DOHH2 (cell line): ENCODE measurements around the gene DNAH6.

Experiments used
- H3F3A ChIP-seq: fragments of 200-600 bp; sonication (generic), shearing (Covaris generic); 2 replicates; pipeline ENCODE4 v1.6.0; 2016; ENCODE audit warnings: antibody characterized with exemption, mild to moderate bottlenecking; ENCODE audit not compliant: control insufficient read depth, insufficient read depth
- H3K27ac ChIP-seq: fragments of 200-600 bp; sonication (generic); 2 replicates; pipeline ENCODE4 v1.5.1; 2014; ENCODE audit warnings: low read depth, mild to moderate bottlenecking, low read length, moderate library complexity
- H3K27me3 ChIP-seq: fragments of 200-600 bp; sonication (generic); 2 replicates; pipeline ENCODE4 v1.6.1; 2014; ENCODE audit warnings: mild to moderate bottlenecking, low read length, mixed read lengths; ENCODE audit not compliant: control insufficient read depth
- H3K36me3 ChIP-seq: fragments of 200-600 bp; sonication (generic); 2 replicates; pipeline ENCODE4 v1.6.1; 2014; ENCODE audit warnings: mild to moderate bottlenecking, low read length, moderate library complexity, mixed read lengths; ENCODE audit not compliant: control insufficient read depth
- H3K4me1 ChIP-seq: fragments of 200-600 bp; sonication (generic); 2 replicates; pipeline ENCODE4 v1.6.1; 2014; ENCODE audit warnings: mild to moderate bottlenecking, low read length, mixed read lengths; ENCODE audit not compliant: control insufficient read depth
- H3K4me2 ChIP-seq: fragments of 200-600 bp; sonication (generic); 2 replicates; pipeline ENCODE4 v1.6.0; 2014; ENCODE audit warnings: mild to moderate bottlenecking, low read length, moderate library complexity
- H3K4me3 ChIP-seq: fragments of 200-600 bp; sonication (generic); 2 replicates; pipeline ENCODE4 v1.5.1; 2014; ENCODE audit warnings: mild to moderate bottlenecking, low read length, mixed read lengths
- H3K79me2 ChIP-seq: fragments of 200-600 bp; sonication (generic); 2 replicates; pipeline ENCODE4 v1.6.1; 2014; ENCODE audit warnings: mild to moderate bottlenecking, low read length, mixed read lengths; ENCODE audit not compliant: control insufficient read depth
- H3K9me2 ChIP-seq: fragments of 200-600 bp; sonication (generic); replicated peaks from 2 replicates; pipeline ENCODE4 v1.6.1; 2014; ENCODE audit warnings: mild to moderate bottlenecking, low read length, mixed read lengths; ENCODE audit not compliant: control insufficient read depth
- H3K9me3 ChIP-seq: fragments of 200-600 bp; sonication (generic); 2 replicates; pipeline ENCODE4 v1.6.1; 2014; ENCODE audit warnings: antibody characterized with exemption, low read length, mixed read lengths; ENCODE audit not compliant: control insufficient read depth, insufficient read depth
- H4K20me1 ChIP-seq: fragments of 200-600 bp; sonication (generic); 2 replicates; pipeline ENCODE4 v1.6.0; 2014; ENCODE audit warnings: low read depth, mild to moderate bottlenecking, antibody characterized with exemption, low read length, moderate library complexity; ENCODE audit not compliant: control insufficient read depth, insufficient read depth
- CTCF ChIP-seq: fragments of 200-600 bp; sonication (generic); IDR thresholded peaks from one replicate; pipeline ENCODE4 v1.5.1; 2014; ENCODE audit warnings: antibody characterized with exemption, mild to moderate bottlenecking, low read depth, low read length; ENCODE audit not compliant: poor library complexity, severe bottlenecking
- EZH2phosphoT487 ChIP-seq: fragments of 200-600 bp; sonication (generic); IDR thresholded peaks from 2 replicates; pipeline ENCODE4 v1.6.1; 2017; ENCODE audit warnings: borderline replicate concordance, mild to moderate bottlenecking, antibody characterized with exemption, low read length, moderate library complexity, mixed read lengths

Gene DNAH6

GRCh38 chr2:84797271-84797670 lies 281.0 kb downstream of the DNAH6 start:
- Histone ChIP-seq H3K36me3 (no peaks in the 10 kb centered on the region), H3K9me3 (no peaks in the 10 kb centered on the region), H3K79me2 (no peaks in the 10 kb centered on the region), H3K4me3 (no peak overlapping the region), H3K27me3 (no peaks in the 10 kb centered on the region), H3K4me1 (no peaks in the 10 kb centered on the region), H3K27ac (no peak overlapping the region), H3K9me2 (no peaks in the 10 kb centered on the region), H3K4me2 (no peak overlapping the region), H4K20me1 (no peaks in the 10 kb centered on the region), H3F3A (no peaks in the 10 kb centered on the region)
- TF ChIP-seq EZH2phosphoT487 (no peak), CTCF (no peak)

- no peaks in the 10 kb centered on the region; the same call in 1 of the 2 replicates for H3K27me3 ChIP-seq
- no peak overlapping the region for H3K4me2 ChIP-seq
- H3K4me3 ChIP-seq, result no peak overlapping the region
- H3K9me2 ChIP-seq, result no peaks in the 10 kb centered on the region
- H3F3A ChIP-seq, result no peaks in the 10 kb centered on the region
- no peaks in the 10 kb centered on the region for H3K9me3 ChIP-seq
- H3K4me1 ChIP-seq, result no peaks in the 10 kb centered on the region
- no peaks in the 10 kb centered on the region for H3K36me3 ChIP-seq
- no peak overlapping the region for H3K27ac ChIP-seq
- H4K20me1 ChIP-seq, result no peaks in the 10 kb centered on the region
- H3K79me2 ChIP-seq, result no peaks in the 10 kb centered on the region
- no peak for TF ChIP-seq EZH2phosphoT487
- no peak for TF ChIP-seq CTCF
Measured at GRCh38 chr2:84799772-84800171, 283.5 kb downstream of the DNAH6 start.

GRCh38 chr2:84800194-84800805 lies 284.0 kb downstream of the DNAH6 start:
- H3K4me1 ChIP-seq, result no peaks in the 10 kb centered on the region
- H3K36me3 ChIP-seq, result no peaks in the 10 kb centered on the region
- H3K27ac ChIP-seq, result no peak overlapping the region
- no peak overlapping the region for H3K4me2 ChIP-seq
- no peak overlapping the region for H3K4me3 ChIP-seq
- TF ChIP-seq CTCF, result no peak
- TF ChIP-seq EZH2phosphoT487, result no peak
- no peaks in the 10 kb centered on the region for H3K9me3 ChIP-seq
- H3K9me2 ChIP-seq, result no peaks in the 10 kb centered on the region
- no peaks in the 10 kb centered on the region for H3F3A ChIP-seq
- no peaks in the 10 kb centered on the region; the same call in 1 of the 2 replicates for H3K27me3 ChIP-seq
- H3K79me2 ChIP-seq, result no peaks in the 10 kb centered on the region
- H4K20me1 ChIP-seq, result no peaks in the 10 kb centered on the region
